Esophagus muscularis mucosa (tissue), 4 donors: ENCODE measurements around the gene RIC3. TPM values are rescaled to one million over a fixed set of nuclear protein-coding genes. Genes with fewer than 3 reads are reported as not detected.

Experiments used
- DNase-seq: peaks from one replicate; pipeline ENCODE4 v3.0.0-alpha.2; 2017; ENCODE audit errors: extremely low spot score
- H3K27ac ChIP-seq, 4 donors: fragments of 200-600 bp; sonication (generic); replicated peaks in 1 of 4; 1 replicate in 3 of 4; 2 replicates in 1 of 4; pipeline ENCODE4 v1.5.1; 2016 to 2019; ENCODE audit warnings: mild to moderate bottlenecking in 1 of 4
- H3K27me3 ChIP-seq, 4 donors: fragments of 200-600 bp; sonication (generic); one replicate each; pipeline versions ENCODE4 v1.5.1 to v1.6.0; 2016 to 2019
- H3K36me3 ChIP-seq, 4 donors: fragments of 200-600 bp; sonication (generic); one replicate each; pipeline ENCODE4 v1.5.1; 2016 to 2019
- H3K4me1 ChIP-seq, 4 donors: fragments of 200-600 bp; sonication (generic); one replicate each; pipeline ENCODE4 v1.5.1; 2016 to 2019
- H3K4me3 ChIP-seq, 4 donors: fragments of 200-600 bp; sonication (generic); 1 replicate in 2 of 4; 2 replicates in 2 of 4; pipeline ENCODE4 v1.5.1; 2016 to 2019; ENCODE audit warnings: mild to moderate bottlenecking in 4 of 4, moderate library complexity in 1 of 4
- H3K9me3 ChIP-seq, 4 donors: fragments of 200-600 bp; sonication (generic); 1 replicate in 3 of 4; 2 replicates in 1 of 4; pipeline ENCODE4 v1.5.1; 2016 to 2019
- EP300 ChIP-seq: sonication (generic); formaldehyde crosslinking; IDR thresholded peaks from one replicate; pipeline ENCODE4 v1.6.1; 2017; ENCODE audit warnings: antibody characterized with exemption
- POLR2A ChIP-seq: fragments of 450-650 bp; IDR thresholded peaks from one replicate; pipeline ENCODE4 v1.6.1; 2017; ENCODE audit warnings: antibody characterized with exemption, moderate library complexity, mild to moderate bottlenecking, low read depth
- POLR2AphosphoS5 ChIP-seq, 2 donors: sonication (generic); formaldehyde crosslinking; IDR thresholded peaks; one replicate each; pipeline ENCODE4 v1.6.1; 2017; ENCODE audit warnings: antibody characterized with exemption in 2 of 2
- WGBS: methylation state at CpG from one replicate; pipeline ENCODE4 v1.1.5; 2018; 5-methylcytosine and 5-hydroxymethylcytosine counted together
- intact Hi-C: fragments of 100-400 bp; cut with DNase I; formaldehyde crosslinking; loops from one replicate; pipeline ENCODE4 v1.15.1; 2023
- total RNA-seq, 4 donors: library from RNA; depleted of rRNA; stranded (reverse); fragments of >200 nt; gene quantifications; one replicate each; pipeline versions ENCODE4 v1.1.0 to v1.2.1, GENCODE V29; 2016
- TF ChIP-seq, protein P1 (sequence below), 3 experiments: fragments of 200-600 bp in 2 of 3; fragments of 450-650 bp in 1 of 3; sonication (generic) in 2 of 3; IDR thresholded peaks; one replicate each; pipeline ENCODE4 v1.5.1; 2017 to 2019; ENCODE audit warnings: antibody characterized with exemption in 3 of 3, mild to moderate bottlenecking in 2 of 3, moderate library complexity in 1 of 3

The RIC3 gene
- total RNA-seq, 4 donors from 2014 or later, result 12.8 to 19.9 (median 17.1) TPM

DNA sequence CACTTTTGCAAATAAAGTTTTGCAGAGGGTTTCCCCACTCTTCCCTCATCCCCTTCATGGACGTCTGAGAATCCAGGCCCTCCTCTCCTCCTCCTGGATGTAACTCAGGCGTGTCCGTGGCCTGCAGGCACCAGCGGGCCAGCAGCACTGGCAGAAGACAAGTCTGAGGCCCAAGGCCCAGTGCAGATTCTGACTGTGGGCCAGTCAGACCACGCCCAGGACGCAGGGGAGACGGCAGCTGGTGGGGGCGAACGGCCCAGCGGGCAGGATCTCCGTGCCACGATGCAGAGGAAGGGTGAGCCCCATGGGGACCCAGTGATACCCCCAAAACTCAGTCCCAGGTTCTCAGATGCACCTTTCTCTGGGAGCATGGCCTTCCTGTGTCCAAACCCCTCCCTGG is 73.5 kb downstream of the RIC3 start:
- no peak overlapping the region for H3K4me3 ChIP-seq
- no peak for TF ChIP-seq POLR2AphosphoS5 (IDR thresholded peaks at IDR 0.05)
- no peak for TF ChIP-seq EP300
- TF ChIP-seq, protein P1, sequence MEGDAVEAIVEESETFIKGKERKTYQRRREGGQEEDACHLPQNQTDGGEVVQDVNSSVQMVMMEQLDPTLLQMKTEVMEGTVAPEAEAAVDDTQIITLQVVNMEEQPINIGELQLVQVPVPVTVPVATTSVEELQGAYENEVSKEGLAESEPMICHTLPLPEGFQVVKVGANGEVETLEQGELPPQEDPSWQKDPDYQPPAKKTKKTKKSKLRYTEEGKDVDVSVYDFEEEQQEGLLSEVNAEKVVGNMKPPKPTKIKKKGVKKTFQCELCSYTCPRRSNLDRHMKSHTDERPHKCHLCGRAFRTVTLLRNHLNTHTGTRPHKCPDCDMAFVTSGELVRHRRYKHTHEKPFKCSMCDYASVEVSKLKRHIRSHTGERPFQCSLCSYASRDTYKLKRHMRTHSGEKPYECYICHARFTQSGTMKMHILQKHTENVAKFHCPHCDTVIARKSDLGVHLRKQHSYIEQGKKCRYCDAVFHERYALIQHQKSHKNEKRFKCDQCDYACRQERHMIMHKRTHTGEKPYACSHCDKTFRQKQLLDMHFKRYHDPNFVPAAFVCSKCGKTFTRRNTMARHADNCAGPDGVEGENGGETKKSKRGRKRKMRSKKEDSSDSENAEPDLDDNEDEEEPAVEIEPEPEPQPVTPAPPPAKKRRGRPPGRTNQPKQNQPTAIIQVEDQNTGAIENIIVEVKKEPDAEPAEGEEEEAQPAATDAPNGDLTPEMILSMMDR (IDR thresholded peaks at IDR 0.05), result no peak
- TF ChIP-seq POLR2A, result no peak
- H3K27ac ChIP-seq, result no peak overlapping the region
- 60% methylated on average over 7 of the region's 12 CpGs for WGBS
- H3K27me3 ChIP-seq, result no peaks in the 10 kb centered on the region
- peaks cover 9 to 13% (median 11%) of the 10 kb centered on the region in 4 donors for H3K4me1 ChIP-seq
- DNase-seq, result no peak
- intact Hi-C loops, result loop anchor here (10.0 kb wide), 1 partner anchor 91 kb away; no protein-coding TSS in a partner anchor
- H3K9me3 ChIP-seq, result no peaks in the 10 kb centered on the region
- peaks cover 0 to 56% (median 45%) of the 10 kb centered on the region in 4 donors for H3K36me3 ChIP-seq

DNA sequence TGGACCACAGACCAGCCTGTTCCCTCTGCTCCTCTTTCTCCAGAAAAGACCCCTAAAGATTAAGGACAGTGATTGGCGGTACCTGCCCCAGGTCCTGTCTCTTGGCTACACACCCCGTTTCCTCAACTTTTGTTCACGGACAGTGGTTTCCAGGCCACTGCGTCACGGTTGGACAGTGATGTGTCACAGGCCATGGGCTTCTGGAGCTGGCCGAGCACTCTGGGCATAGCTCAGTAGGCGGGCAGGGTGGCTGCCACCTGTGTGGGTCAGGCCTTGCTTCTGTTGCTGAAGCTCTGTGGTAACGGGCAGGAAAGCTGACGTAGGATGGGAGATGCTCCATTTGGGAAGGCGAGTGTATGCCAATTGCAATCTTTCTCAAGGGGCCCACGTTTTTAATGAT is 74.2 kb downstream of the RIC3 start:
- H3K36me3 ChIP-seq, result peaks cover 0 to 49% (median 38%) of the 10 kb centered on the region in 4 donors
- H3K4me3 ChIP-seq, result no peak overlapping the region
- intact Hi-C loops, result loop anchor here (5.0 to 10.0 kb wide), 2 partner anchors 62 to 90 kb away; no protein-coding TSS in a partner anchor

DNA sequence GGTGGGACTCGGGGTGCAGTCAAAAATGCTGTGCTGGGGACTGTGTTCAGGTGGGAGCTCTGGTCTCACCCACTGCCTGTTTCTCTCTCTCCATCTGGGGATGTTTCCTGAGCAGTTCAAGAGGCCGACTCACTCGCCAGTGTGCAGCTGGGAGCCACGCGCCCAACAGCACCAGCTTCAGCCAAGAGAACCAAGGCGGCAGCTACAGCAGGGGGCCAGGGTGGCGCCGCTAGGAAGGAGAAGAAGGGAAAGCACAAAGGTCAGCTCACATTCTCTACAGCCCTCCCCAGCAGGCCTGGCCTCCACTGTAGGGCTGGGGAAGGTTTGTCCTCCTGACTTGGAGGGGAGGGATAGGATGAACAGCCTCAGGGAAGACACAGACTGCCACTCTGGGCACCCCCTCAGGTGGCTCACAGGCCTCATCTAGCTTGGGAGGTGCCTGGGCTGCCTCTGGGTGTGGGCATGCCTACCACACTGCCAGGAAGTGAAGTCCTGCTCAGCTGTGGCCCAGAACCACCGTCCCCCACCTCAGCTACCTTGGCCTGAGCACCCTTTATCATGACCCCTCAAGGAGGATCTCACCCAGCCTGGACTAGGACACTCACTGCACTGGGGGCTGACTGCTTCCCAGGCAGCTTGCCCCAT is 74.8 kb downstream of the RIC3 start:
- no peak overlapping the region for H3K4me3 ChIP-seq
- H3K27ac ChIP-seq, result no peak overlapping the region
- H3K4me1 ChIP-seq, result peaks cover 9 to 13% (median 11%) of the 10 kb centered on the region in 4 donors
- no peak for DNase-seq
- TF ChIP-seq, protein P1 (IDR thresholded peaks at IDR 0.05), result no peak
- TF ChIP-seq POLR2AphosphoS5 (IDR thresholded peaks at IDR 0.05), result no peak
- no peak for TF ChIP-seq POLR2A
- TF ChIP-seq EP300, result no peak
- H3K36me3 ChIP-seq, result peaks cover 0 to 44% (median 35%) of the 10 kb centered on the region in 4 donors
- WGBS, result 98% methylated on average over 9 of the region's 9 CpGs
- intact Hi-C loops, result loop anchor here (5.0 to 10.0 kb wide), 2 partner anchors 62 to 89 kb away; no protein-coding TSS in a partner anchor
- no peaks in the 10 kb centered on the region for H3K9me3 ChIP-seq
- no peaks in the 10 kb centered on the region for H3K27me3 ChIP-seq

More for the DNA sequence above, 74.2 kb downstream of the RIC3 start:
- Histone ChIP-seq H3K27me3 (no peaks in the 10 kb centered on the region), H3K9me3 (no peaks in the 10 kb centered on the region), H3K4me1 (peaks cover 9 to 13% (median 11%) of the 10 kb centered on the region in 4 donors), H3K27ac (no peak overlapping the region)
- no peak for DNase-seq
- TF ChIP-seq EP300 (no peak), POLR2AphosphoS5 (IDR thresholded peaks at IDR 0.05) (no peak), POLR2A (no peak)
- TF ChIP-seq, protein P1 (IDR thresholded peaks at IDR 0.05), result no peak
- WGBS, result 88% methylated on average over 11 of the region's 11 CpGs

DNA sequence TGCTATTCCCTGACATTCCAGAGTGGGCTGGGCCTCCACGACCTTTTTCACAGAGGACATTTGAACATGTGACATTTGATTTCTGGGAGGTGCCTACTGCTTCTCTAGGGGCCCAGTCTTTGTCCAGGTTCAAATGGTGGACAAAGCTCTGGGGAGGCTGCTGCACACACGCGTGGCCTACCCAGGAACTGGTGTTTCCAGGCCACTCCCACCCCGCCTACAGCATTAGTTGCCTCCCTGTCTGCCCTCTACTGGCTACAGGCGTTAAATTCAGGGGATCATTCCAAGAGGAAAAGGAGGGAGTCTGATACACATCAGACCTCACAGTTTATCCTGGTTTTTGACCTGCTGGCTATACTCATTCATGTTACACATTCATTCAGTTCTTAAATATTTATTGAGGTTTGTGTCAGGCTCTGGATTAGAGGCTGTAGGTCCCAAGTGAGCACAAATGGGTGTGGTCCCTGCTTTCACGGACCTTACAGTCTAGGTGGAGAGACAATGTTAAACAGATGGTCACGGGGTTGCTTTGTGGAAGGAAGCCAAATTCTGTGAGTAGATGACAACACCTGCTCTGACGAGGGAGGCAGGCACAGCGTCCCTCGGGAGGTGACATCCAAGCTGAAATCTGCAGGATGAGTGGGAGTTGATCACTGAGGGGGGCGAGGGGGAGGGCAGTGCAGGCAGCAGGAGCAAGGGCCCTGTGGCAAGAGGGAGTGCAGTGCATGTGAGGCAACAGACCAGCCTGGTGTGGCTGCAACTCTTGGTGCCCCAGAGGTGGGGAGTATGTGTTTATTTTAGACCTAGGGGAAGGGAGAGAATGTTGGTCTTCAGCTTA is 76.0 kb downstream of the RIC3 start:
- Histone ChIP-seq H3K27me3 (no peaks in the 10 kb centered on the region), H3K9me3 (no peaks in the 10 kb centered on the region), H3K4me1 (peaks cover 9 to 15% (median 12%) of the 10 kb centered on the region in 4 donors), H3K36me3 (peaks cover 0 to 32% (median 25%) of the 10 kb centered on the region in 4 donors), H3K4me3 (no peak overlapping the region), H3K27ac (no peak overlapping the region)
- peak in 1 of 2 donors; percentile 4 for TF ChIP-seq POLR2AphosphoS5 (IDR thresholded peaks at IDR 0.05)
- TF ChIP-seq POLR2A, result no peak
- TF ChIP-seq, protein P1 (IDR thresholded peaks at IDR 0.05), result peak; percentile 49 to 67 (median 64)
- TF ChIP-seq EP300, result no peak
- intact Hi-C loops, result loop anchor here (5.0 to 10.0 kb wide), 2 partner anchors 61 to 88 kb away; no protein-coding TSS in a partner anchor
- DNase-seq, result no peak
- WGBS, result 37% methylated on average over 11 of the region's 11 CpGs
